SU-DHL-6 (cell line): Measurements from ENCODE around the gene SLC4A8.

Experiments used
- H2AFZ ChIP-seq: fragments of 200-600 bp; sonication (generic); 2 replicates; pipeline ENCODE4 v1.6.1; 2014; ENCODE audit warnings: low read depth, mild to moderate bottlenecking, moderate library complexity, mixed read lengths, antibody characterized with exemption, low read length; ENCODE audit not compliant: severe bottlenecking
- H3F3A ChIP-seq: fragments of 200-600 bp; shearing (Covaris generic); 2 replicates; pipeline ENCODE4 v1.6.0; 2016; ENCODE audit warnings: antibody characterized with exemption, mild to moderate bottlenecking; ENCODE audit not compliant: insufficient read depth
- H3K27ac ChIP-seq: fragments of 200-600 bp; sonication (generic); 2 replicates; pipeline ENCODE4 v1.5.1; 2016; ENCODE audit warnings: low read depth, mild to moderate bottlenecking, low read length, moderate library complexity, mixed read lengths
- H3K27me3 ChIP-seq: fragments of 200-600 bp; sonication (generic), shearing (Covaris generic); 2 replicates; pipeline ENCODE4 v1.6.0; 2014; ENCODE audit warnings: mild to moderate bottlenecking, low read length
- H3K36me3 ChIP-seq: fragments of 200-600 bp; sonication (generic); 2 replicates; pipeline ENCODE4 v1.6.1; 2014; ENCODE audit warnings: mild to moderate bottlenecking, low read length, mixed read lengths
- H3K4me2 ChIP-seq: fragments of 300-600, 200-600 bp; shearing (Covaris generic), sonication (generic); 2 replicates; pipeline ENCODE4 v1.6.0; 2014; ENCODE audit warnings: low read length, low read depth, mild to moderate bottlenecking; ENCODE audit not compliant: poor library complexity, severe bottlenecking
- H3K4me3 ChIP-seq: fragments of 200-600 bp; sonication (generic); 2 replicates; pipeline ENCODE4 v1.5.1; 2014; ENCODE audit warnings: antibody characterized with exemption, low read length, mild to moderate bottlenecking, mixed read lengths; ENCODE audit not compliant: insufficient read depth, poor library complexity, severe bottlenecking
- H3K79me2 ChIP-seq: fragments of 200-600 bp; sonication (generic); 2 replicates; pipeline ENCODE4 v1.6.1; 2014; ENCODE audit warnings: mild to moderate bottlenecking, low read length, moderate library complexity; ENCODE audit not compliant: insufficient read depth
- H3K9ac ChIP-seq: fragments of 200-600 bp; sonication (generic); 2 replicates; pipeline ENCODE4 v1.7.0; 2014; ENCODE audit warnings: mild to moderate bottlenecking, low read length
- H3K9me2 ChIP-seq: fragments of 200-600 bp; sonication (generic); replicated peaks from 2 replicates; pipeline ENCODE4 v1.6.1; 2014; ENCODE audit warnings: low read length; ENCODE audit not compliant: insufficient read depth
- H3K9me3 ChIP-seq: fragments of 200-600 bp; sonication (generic); 2 replicates; pipeline ENCODE4 v1.6.1; 2014; ENCODE audit warnings: low read length, mixed read lengths; ENCODE audit not compliant: insufficient read depth
- H4K20me1 ChIP-seq: fragments of 200-600 bp; sonication (generic); 2 replicates; pipeline ENCODE4 v1.6.1; 2014; ENCODE audit warnings: low read depth, mild to moderate bottlenecking, antibody characterized with exemption, low read length, moderate library complexity, mixed read lengths
- EZH2phosphoT487 ChIP-seq: fragments of 200-600 bp; sonication (generic), shearing (Covaris generic); conservative IDR thresholded peaks from 2 replicates; pipeline ENCODE4 v1.6.1; 2018; ENCODE audit warnings: mild to moderate bottlenecking, antibody characterized with exemption, low read length, moderate library complexity, mixed read lengths
- TF ChIP-seq, protein P1 (sequence below): fragments of 200-600 bp; sonication (generic); IDR thresholded peaks from one replicate; pipeline ENCODE4 v1.5.1; 2017; ENCODE audit warnings: antibody characterized with exemption, mild to moderate bottlenecking, low read length, moderate library complexity; ENCODE audit not compliant: insufficient read depth, poor library complexity, severe bottlenecking

The SLC4A8 gene

GRCh38 chr12:51401020-51401419 is 23.6 kb upstream of the SLC4A8 start:
- Histone ChIP-seq H3K9ac (no peak overlapping the region), H3K36me3 (no peaks in the 10 kb centered on the region), H3K27ac (no peak overlapping the region), H3K4me2 (no peak overlapping the region), H4K20me1 (no peaks in the 10 kb centered on the region), H3K9me2 (no peaks in the 10 kb centered on the region), H3K79me2 (no peaks in the 10 kb centered on the region), H2AFZ (no peak overlapping the region), H3K27me3 (no peaks in the 10 kb centered on the region), H3K9me3 (no peaks in the 10 kb centered on the region), H3F3A (no peaks in the 10 kb centered on the region), H3K4me3 (no peak overlapping the region)
- TF ChIP-seq EZH2phosphoT487: no peak
- TF ChIP-seq, protein P1, sequence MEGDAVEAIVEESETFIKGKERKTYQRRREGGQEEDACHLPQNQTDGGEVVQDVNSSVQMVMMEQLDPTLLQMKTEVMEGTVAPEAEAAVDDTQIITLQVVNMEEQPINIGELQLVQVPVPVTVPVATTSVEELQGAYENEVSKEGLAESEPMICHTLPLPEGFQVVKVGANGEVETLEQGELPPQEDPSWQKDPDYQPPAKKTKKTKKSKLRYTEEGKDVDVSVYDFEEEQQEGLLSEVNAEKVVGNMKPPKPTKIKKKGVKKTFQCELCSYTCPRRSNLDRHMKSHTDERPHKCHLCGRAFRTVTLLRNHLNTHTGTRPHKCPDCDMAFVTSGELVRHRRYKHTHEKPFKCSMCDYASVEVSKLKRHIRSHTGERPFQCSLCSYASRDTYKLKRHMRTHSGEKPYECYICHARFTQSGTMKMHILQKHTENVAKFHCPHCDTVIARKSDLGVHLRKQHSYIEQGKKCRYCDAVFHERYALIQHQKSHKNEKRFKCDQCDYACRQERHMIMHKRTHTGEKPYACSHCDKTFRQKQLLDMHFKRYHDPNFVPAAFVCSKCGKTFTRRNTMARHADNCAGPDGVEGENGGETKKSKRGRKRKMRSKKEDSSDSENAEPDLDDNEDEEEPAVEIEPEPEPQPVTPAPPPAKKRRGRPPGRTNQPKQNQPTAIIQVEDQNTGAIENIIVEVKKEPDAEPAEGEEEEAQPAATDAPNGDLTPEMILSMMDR: no peak

DNA sequence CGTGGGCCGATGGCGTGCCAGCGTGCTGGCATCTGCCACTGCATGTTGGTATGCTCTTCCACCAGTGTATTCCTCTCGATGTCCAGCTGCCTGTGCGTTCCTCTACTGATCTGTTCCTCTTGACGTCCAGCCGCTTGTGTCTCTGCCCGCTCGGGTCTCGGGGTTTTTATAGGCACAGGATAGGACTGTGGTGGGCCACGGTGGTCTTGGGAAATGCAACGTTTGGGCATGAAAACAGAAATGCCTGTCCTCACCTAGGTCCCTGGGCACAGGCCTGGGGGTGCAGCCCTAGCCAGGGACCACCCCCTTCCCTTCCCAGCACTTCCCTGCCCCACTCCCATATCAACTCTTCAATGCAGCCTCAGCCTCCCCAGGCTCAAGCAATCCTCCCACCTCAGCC is 23.1 kb upstream of the SLC4A8 start:
- no peaks in the 10 kb centered on the region for H3K9me3 ChIP-seq
- H3K4me3 ChIP-seq: no peak overlapping the region
- TF ChIP-seq EZH2phosphoT487: no peak
- TF ChIP-seq, protein P1: no peak
- H3K79me2 ChIP-seq: no peaks in the 10 kb centered on the region
- no peaks in the 10 kb centered on the region for H3K9me2 ChIP-seq
- H2AFZ ChIP-seq: no peak overlapping the region
- no peaks in the 10 kb centered on the region for H3F3A ChIP-seq
- no peaks in the 10 kb centered on the region for H3K27me3 ChIP-seq
- no peak overlapping the region for H3K9ac ChIP-seq
- no peak overlapping the region for H3K27ac ChIP-seq
- H3K4me2 ChIP-seq: no peak overlapping the region
- no peaks in the 10 kb centered on the region for H3K36me3 ChIP-seq
- no peaks in the 10 kb centered on the region for H4K20me1 ChIP-seq

- H3K36me3 ChIP-seq: no peaks in the 10 kb centered on the region
- H3K27ac ChIP-seq: no peak overlapping the region
- no peak overlapping the region for H3K4me2 ChIP-seq
- H3K27me3 ChIP-seq: no peaks in the 10 kb centered on the region
- no peaks in the 10 kb centered on the region for H3K9me2 ChIP-seq
- H2AFZ ChIP-seq: no peak overlapping the region
- no peaks in the 10 kb centered on the region for H3K79me2 ChIP-seq
- H3K9me3 ChIP-seq: no peaks in the 10 kb centered on the region
- no peak for TF ChIP-seq EZH2phosphoT487
- TF ChIP-seq, protein P1: no peak
- no peak overlapping the region for H3K4me3 ChIP-seq
- H3K9ac ChIP-seq: no peak overlapping the region
- H4K20me1 ChIP-seq: no peaks in the 10 kb centered on the region
- no peaks in the 10 kb centered on the region for H3F3A ChIP-seq
Measured at GRCh38 chr12:51401900-51402299, 22.7 kb upstream of the SLC4A8 start.
